H1 (cell line): ENCODE results near the gene RPA3. TPM values are rescaled to one million over a fixed set of nuclear protein-coding genes. Genes with fewer than 3 reads are reported as not detected.

Experiments
- ASH2L ChIP-seq: fragments of 200-600, 300-600 bp; sonication (generic); IDR thresholded peaks from one replicate; pipeline ENCODE4 v1.7.1; 2017; ENCODE audit warnings: low read length
- HDAC2 ChIP-seq, 2 experiments: fragments of 300-600 bp in 1 of 2; sonication (generic) in 1 of 2; IDR thresholded peaks; 2 replicates each; pipeline ENCODE4 v1.6.1; 2011 to 2012; ENCODE audit warnings: low read depth in 2 of 2, low read length in 2 of 2, mild to moderate bottlenecking in 2 of 2, moderate library complexity in 2 of 2, borderline replicate concordance in 1 of 2, inconsistent platforms in 1 of 2
- MAX ChIP-seq: IDR thresholded peaks from 2 replicates; pipeline ENCODE4 v1.6.1; 2012; ENCODE audit warnings: inconsistent platforms
- NANOG ChIP-seq: IDR thresholded peaks from 2 replicates; pipeline ENCODE4 v1.6.1; 2011; ENCODE audit warnings: low read length, low read depth, mild to moderate bottlenecking, inconsistent platforms; ENCODE audit not compliant: insufficient read depth, poor library complexity, severe bottlenecking
- SIN3A ChIP-seq, 2 experiments: IDR thresholded peaks in 1 of 2; conservative IDR thresholded peaks in 1 of 2; 2 replicates each; pipeline ENCODE4 v1.6.1; 2011 to 2012; ENCODE audit warnings: low read length in 2 of 2, improper control_type of control experiment in 1 of 2, low read depth in 1 of 2, mild to moderate bottlenecking in 1 of 2
- SRF ChIP-seq: IDR thresholded peaks from 2 replicates; pipeline ENCODE4 v1.6.1; 2011; ENCODE audit warnings: mild to moderate bottlenecking, low read depth, low read length, moderate library complexity
- YY1 ChIP-seq: IDR thresholded peaks from 2 replicates; pipeline ENCODE4 v1.6.1; 2011; ENCODE audit warnings: low read depth, mild to moderate bottlenecking, low read length
- polyA plus RNA-seq, 7 experiments: library from polyadenylated mRNA; depleted of rRNA in 3 of 7; stranded (reverse) in 5 of 7; unstranded in 2 of 7; fragments of >200 nt in 5 of 7; fragments of 200-250 nt in 2 of 7; gene quantifications; 1 replicate in 5 of 7; 2 replicates in 1 of 7; 4 replicates in 1 of 7; pipeline versions ENCODE4 v1.2.1 to v1.2.3, GENCODE V29; 2011 to 2013; ENCODE audit warnings: missing spikeins in 2 of 7, mixed read lengths in 2 of 7
- total RNA-seq: library from RNA; stranded (reverse); fragmentation: NEBNext Ultra II Directional; extraction: Animal tissue kit (Norgen Biotek cat#: 25700); gene quantifications from 2 replicates; pipeline ENCODE4 v1.2.1, GENCODE V29; 2021

RPA3 gene
- total and polyA plus RNA-seq, 2 of the 8 experiments (the other 6 are each of a cell fraction or from before 2014, with no cell fraction given): 60.2 to 105 TPM

- TF ChIP-seq HDAC2 (IDR thresholded peaks at IDR 0.05; ENCODE audit: borderline replicate concordance in 1 of 2, low read depth in 2 of 2, low read length in 2 of 2) (no peak), ASH2L (no peak), SIN3A (conservative IDR thresholded peaks at IDR 0.05 in 1 of 2, IDR thresholded peaks at IDR 0.05 in 1 of 2; ENCODE audit: low read depth in 1 of 2, low read length in 2 of 2) (no peak), SRF (no peak), YY1 (no peak), NANOG (no peak), MAX (no peak)
Measured at GRCh38 chr7:7647495-7648036, 70.8 kb downstream of the RPA3 start (continued).
